GM06990 (cell line): ENCODE results near the gene AKIRIN1.
"Not testable (repeated sequence)": the region's sequence is repeated elsewhere in the genome, so short reads cannot be mapped to it uniquely, and the experiment has no call there.

Experiments
- DNase-seq: peaks from one replicate; pipeline ENCODE4 v3.0.0-alpha.2; 2011; ENCODE audit not compliant: insufficient read length; ENCODE audit errors: extremely low read depth
- H3K27me3 ChIP-seq: replicated peaks from 2 replicates; pipeline ENCODE4 v1.6.0; 2011; ENCODE audit warnings: low read length; ENCODE audit not compliant: control insufficient read depth, insufficient read depth
- H3K36me3 ChIP-seq: 2 replicates; pipeline ENCODE4 v1.5.1; 2011; ENCODE audit warnings: low read length; ENCODE audit not compliant: control insufficient read depth, insufficient read depth
- H3K4me3 ChIP-seq: replicated peaks from 2 replicates; pipeline ENCODE4 v1.5.1; 2011; ENCODE audit warnings: low read depth, mild to moderate bottlenecking, control low read depth, low read length
- CTCF ChIP-seq: IDR thresholded peaks from 2 replicates; pipeline ENCODE4 v1.5.1; 2011; ENCODE audit warnings: low read length, control low read depth, mild to moderate bottlenecking, inconsistent platforms; ENCODE audit not compliant: insufficient read depth, poor library complexity, severe bottlenecking

Gene AKIRIN1

GRCh38 chr1:39017266-39017665 is 26.2 kb downstream of the AKIRIN1 start:
- Histone ChIP-seq H3K27me3 (no peaks in the 10 kb centered on the region), H3K36me3 (no peaks in the 10 kb centered on the region)
- TF ChIP-seq CTCF, result no peak

GRCh38 chr1:39020494-39020893 is 29.4 kb downstream of the AKIRIN1 start:
- DNase-seq, H3K27me3 ChIP-seq, H3K4me3 ChIP-seq, H3K36me3 ChIP-seq: not testable (repeated sequence)

More at GRCh38 chr1:39017266-39017665, 26.2 kb downstream of the AKIRIN1 start:
- DNase-seq, result no peak
- H3K4me3 ChIP-seq, result no peak overlapping the region

- no peaks in the 10 kb centered on the region for H3K36me3 ChIP-seq
- no peak for TF ChIP-seq CTCF
- H3K27me3 ChIP-seq, result no peaks in the 10 kb centered on the region
- H3K4me3 ChIP-seq, result no peak overlapping the region
- DNase-seq, result no peak
These were observed 30.4 kb downstream of the AKIRIN1 start for GRCh38 chr1:39021426-39021825.

GRCh38 chr1:39023140-39023539 is 32.1 kb downstream of the AKIRIN1 start:
- Histone ChIP-seq H3K36me3 (no peaks in the 10 kb centered on the region), H3K4me3 (no peak overlapping the region), H3K27me3 (no peaks in the 10 kb centered on the region)
- no peak for TF ChIP-seq CTCF
- no peak for DNase-seq

GRCh38 chr1:39026051-39026865 is 35.2 kb downstream of the AKIRIN1 start, which contains the start of gene NDUFS5:
Gene NDUFS5, plus strand, starts transcription at chr1:39026350. Its CDS starts 2,375 bp downstream, at chr1:39028725.
- Histone ChIP-seq H3K27me3 (no peaks in the 10 kb centered on the region), H3K36me3 (no peaks in the 10 kb centered on the region; the same call in 1 of the 2 replicates), H3K4me3 (peak within 1 kb of the TSS; percentile 92)
- peak; percentile 85 for DNase-seq
- TF ChIP-seq CTCF, result no peak

- no peak for DNase-seq
- H3K27me3 ChIP-seq, result no peaks in the 10 kb centered on the region
- no peaks in the 10 kb centered on the region; the same call in 1 of the 2 replicates for H3K36me3 ChIP-seq
- TF ChIP-seq CTCF, result no peak
- peak overlapping the region; percentile 92 for H3K4me3 ChIP-seq
These were observed 35.9 kb downstream of the AKIRIN1 start for GRCh38 chr1:39026866-39027507.
